GM18873 (cell line): ENCODE measurements around the gene FHIP1B.
A peak's percentile ranks its signal among the peaks of the same experiment; 100 is the strongest.

Experiments
- ATAC-seq: cut with Tn5 transposase; IDR thresholded peaks from one replicate; pipeline ENCODE4 v1.9.1; 2021; ENCODE audit warnings: mild to moderate bottlenecking, moderate library complexity, moderate number of reproducible peaks; ENCODE audit not compliant: unreplicated experiment, low FRiP score

Gene FHIP1B

DNA sequence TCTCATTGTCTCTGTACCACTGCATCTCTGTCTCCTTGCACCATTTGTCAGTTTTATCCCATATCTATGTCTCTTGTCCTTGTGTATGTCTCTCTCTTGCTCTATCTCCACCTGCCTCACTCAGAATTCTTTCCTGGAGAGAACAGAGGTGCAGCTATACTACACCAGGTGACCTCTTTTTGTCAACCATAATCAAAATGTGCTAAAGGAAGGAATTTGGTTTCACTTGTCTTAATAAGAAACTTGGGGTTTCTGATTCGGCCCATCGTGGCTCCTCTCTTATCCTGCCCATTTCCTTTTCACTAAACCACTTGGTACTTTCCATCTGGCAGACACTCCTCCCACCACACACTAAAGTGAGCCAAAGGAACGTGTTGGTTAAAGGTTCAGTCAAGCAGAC is 31.1 kb downstream of the FHIP1B start:
- ATAC-seq: peak; percentile 88

DNA sequence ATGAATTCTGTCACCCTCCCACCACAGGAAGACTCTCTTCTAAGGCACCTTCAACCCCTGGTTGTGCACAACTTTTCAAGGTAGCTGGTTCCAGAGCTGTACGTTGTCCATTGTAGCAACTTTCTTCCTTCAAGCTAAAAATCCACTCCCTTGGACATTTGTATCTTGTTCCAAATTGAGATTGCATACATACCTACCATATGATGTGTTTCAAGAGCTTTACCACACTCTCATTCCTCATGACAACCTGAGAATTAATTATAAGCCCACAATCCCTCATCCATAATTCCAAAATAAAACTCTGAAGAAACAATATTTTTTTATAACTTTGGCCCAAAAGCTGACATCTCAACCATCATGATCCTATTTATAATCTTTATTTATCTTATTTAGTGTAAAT is 32.4 kb downstream of the FHIP1B start:
- ATAC-seq: no peak

DNA sequence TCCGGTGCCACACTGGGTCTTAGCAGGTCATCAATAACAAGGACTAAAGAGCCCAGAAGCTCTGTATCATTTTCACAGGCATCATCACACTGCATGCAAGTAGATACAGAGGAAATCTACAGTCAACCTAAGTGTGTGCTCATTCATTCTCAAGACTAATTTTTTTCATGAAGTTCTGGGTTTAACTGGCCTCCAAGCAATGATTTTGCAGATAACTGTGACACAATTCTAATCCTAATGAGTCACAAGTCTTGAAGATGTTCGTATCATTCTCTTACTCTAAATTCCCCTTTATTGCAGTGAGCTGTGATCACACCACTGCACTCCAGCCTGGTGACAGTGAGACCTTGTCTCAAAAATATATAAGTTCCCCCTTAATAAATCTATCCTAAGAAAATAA is 33.0 kb downstream of the FHIP1B start:
- no peak for ATAC-seq

DNA sequence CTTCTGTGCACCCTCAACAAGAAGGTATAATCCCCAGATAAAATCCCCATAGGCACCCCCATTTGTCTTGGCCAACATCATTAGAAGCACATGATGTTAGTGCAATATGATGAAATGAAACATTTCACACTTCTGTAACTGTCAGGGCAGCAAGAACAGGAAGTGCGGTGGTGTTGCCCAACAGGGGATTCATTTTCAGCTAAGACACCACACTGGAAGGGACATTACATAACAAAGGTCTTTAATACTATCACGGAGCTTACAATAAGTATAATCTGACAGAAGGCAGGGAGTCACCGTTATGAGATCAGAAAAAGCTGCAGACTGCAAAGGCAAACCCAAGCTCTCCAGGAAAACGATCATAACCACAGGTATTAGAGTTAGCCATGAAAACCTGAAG is 33.5 kb downstream of the FHIP1B start:
- no peak for ATAC-seq

DNA sequence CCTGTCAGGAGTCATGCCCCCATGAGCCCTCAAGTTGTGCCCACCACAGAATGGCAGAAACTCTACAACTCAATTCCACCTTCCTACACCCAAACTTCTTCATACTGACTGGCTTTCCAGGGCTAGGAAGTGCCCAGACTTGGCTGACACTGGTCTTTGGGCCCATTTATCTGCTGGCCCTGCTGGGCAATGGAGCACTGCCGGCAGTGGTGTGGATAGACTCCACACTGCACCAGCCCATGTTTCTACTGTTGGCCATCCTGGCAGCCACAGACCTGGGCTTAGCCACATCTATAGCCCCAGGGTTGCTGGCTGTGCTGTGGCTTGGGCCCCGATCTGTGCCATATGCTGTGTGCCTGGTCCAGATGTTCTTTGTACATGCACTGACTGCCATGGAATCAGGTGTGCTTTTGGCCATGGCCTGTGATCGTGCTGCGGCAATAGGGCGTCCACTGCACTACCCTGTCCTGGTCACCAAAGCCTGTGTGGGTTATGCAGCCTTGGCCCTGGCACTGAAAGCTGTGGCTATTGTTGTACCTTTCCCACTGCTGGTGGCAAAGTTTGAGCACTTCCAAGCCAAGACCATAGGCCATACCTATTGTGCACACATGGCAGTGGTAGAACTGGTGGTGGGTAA is 35.1 kb downstream of the FHIP1B start, which contains the start of gene OR52W1:
TSS of gene OR52W1 (plus strand) at position 51 of the 637 bp plus-strand sequence. CDS start at position 51, 0 bp downstream.
- ATAC-seq: no peak

DNA sequence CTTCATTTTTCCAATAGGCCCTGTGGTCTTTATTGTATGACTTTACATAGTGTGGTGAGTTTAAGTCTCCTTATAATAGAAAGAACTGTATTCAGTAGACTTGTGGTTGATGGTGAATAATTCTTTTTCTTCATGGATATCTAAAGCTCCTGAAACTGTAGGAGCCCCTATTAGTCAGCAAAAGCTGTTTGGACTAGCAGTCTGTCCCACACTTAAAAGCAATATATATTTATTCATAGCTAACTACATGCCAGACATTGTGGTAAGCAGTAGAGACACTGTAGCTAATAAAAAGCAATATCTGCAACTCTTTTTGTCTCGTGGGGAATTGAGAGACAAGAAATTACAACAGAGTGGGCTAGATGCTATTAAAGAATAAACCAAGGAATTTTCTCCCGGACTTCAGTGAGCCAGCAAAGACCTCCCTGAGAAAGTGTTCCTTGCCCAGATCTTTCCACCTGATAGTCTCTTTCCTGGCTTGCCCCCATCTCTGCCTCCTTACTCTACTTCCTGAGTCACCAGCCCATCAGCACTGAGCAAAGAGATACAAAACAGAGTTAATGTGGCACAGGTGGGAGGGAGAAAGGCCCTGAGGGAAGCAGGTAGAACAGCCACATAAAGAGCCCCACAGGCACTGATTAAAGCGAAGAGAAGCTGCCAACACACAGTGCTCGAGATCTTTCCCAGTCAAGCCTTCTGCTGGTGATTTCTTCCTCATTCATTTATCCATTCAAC is 36.8 kb downstream of the FHIP1B start:
- ATAC-seq: no peak

DNA sequence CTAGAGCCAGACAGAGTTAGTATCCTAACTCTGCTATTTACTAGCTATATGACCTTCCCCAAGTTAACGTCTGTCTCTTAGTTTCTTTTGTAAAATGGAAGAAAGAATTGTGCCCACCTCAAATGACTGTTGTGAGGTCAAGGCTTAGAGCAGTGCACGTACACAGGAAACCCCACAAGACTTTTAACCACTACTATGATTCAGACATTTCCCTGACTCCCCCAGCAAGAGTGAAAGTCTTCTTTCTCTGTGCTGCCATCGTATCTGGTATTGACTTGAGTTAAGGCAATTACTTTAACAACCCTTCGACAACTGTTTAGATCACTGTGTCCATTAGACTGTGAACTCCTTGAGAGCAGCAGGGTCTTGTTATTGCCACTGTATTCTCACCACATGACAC is 38.0 kb downstream of the FHIP1B start:
- peak; percentile 76 for ATAC-seq

DNA sequence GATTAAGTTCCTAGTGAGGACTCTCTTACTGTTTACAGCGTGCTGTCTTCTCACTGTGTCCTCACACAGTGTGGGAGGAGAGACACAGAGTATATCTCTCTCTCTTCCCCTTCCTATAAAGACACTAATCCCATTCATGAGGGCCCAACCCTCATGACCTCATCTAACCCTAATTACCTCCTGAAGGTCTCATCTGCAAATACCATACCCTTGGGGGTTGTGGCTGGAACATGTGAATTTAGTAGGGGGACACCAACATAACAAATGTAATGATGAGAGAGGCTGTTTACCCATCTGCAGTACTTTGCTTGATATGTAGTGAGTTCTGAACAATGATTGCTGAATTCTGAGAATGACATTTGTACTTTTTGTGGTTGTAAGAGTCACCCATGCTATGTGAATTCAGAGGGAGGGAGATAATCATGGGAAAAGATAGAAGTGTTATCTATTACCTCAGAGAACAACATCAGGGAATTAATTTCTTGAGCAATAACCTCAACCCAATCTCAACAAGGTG is 40.3 kb downstream of the FHIP1B start:
- ATAC-seq: no peak

DNA sequence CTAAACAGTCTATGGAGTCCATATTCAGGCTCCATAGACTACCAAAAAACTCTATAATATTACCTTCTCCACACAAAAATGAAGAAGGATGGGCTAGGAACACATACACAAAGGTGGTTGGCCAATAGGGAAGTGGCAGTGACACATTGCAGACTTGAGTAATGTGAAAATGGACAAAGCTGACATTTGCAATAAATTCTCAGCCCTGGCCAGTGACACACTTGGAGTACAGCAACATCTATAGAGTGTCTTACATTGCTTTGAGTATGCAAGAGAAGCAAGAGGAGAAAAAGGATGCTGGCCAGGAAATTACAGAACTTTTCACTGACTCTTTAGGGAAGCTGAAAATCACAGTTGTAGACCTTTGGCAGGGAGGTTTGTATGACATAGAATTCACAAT is 42.7 kb downstream of the FHIP1B start:
- no peak for ATAC-seq

DNA sequence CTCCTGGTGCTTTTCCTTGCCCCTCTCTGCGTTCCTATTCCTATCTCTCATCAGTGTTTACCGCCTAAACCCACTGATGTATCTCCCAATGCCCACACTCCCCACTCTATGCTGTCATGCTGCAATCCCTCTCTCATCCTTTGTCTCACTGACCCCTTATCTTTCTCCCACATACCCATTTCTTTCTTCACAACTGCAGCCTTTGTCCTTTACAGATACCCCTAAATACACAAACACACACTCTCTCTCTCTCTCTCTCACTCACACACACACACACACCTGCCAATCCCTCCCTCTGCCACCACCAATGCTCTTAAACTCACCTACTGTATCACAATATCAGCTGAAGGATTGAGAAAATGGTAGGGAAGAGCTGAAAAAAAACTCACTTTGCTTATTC is 59.0 kb downstream of the FHIP1B start:
- ATAC-seq: no peak

DNA sequence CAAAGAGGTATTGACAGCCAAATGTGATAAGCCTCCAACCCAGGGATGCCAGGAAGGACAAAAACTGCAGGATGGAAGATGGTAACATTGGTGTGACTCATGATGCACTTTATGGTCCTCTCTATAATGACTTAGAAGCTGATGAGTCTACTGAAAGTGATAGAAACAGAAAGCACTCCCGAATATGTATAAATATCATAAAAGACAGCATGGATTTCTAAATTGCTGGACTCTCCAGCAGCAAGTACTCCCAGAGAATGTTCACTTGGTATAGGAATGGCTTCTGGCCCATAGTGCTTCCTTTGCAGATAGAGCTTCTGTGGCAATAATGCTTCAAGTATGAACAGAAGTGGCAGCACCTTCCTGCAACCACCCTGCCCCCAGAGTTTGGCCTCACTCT is 64.2 kb downstream of the FHIP1B start, which contains the start of gene OR52B2:
TSS of gene OR52B2 (minus strand) at position 101 of the 400 bp plus-strand sequence. CDS start at position 101, 0 bp downstream.
- no peak for ATAC-seq
